NCI-H1417 (cell line): Measurements from ENCODE around the gene PPOX.
A peak's percentile ranks its signal among the peaks of the same experiment; 100 is the strongest.

Experiments
- DNase-seq, 3 experiments: peaks; one replicate each; lab custom pipeline; 2025; lab: John Stamatoyannopoulos, UW

Gene PPOX

GRCh38 chr1:161165742-161166668 is at the start of gene PPOX:
TSS of gene PPOX (plus strand) at chr1:161166426. CDS start at chr1:161166848, 422 bp downstream.
- peak; percentile 95 to 100 (median 99) for DNase-seq

GRCh38 chr1:161117759-161118581 is 48.3 kb upstream of the PPOX start, which contains the start of the genes NIT1 and PFDN2:
TSS of gene NIT1 (plus strand) at chr1:161118105. CDS start at chr1:161118177, 72 bp downstream.
TSS of gene PFDN2 (minus strand) at chr1:161118037. CDS start at chr1:161118026, 11 bp downstream.
- peak; percentile 85 to 94 (median 87) for DNase-seq

GRCh38 chr1:161119092-161119903 is 46.9 kb upstream of the PPOX start:
- DNase-seq, result no peak

GRCh38 chr1:161121042-161121650 is 45.1 kb upstream of the PPOX start:
- DNase-seq, result no peak

GRCh38 chr1:161121834-161122233 is 44.4 kb upstream of the PPOX start:
- DNase-seq, result no peak

GRCh38 chr1:161122967-161123366 is 43.3 kb upstream of the PPOX start:
- no peak for DNase-seq

GRCh38 chr1:161127649-161128048 is 38.6 kb upstream of the PPOX start:
- no peak for DNase-seq

GRCh38 chr1:161128591-161129420 is 37.4 kb upstream of the PPOX start:
- no peak for DNase-seq

GRCh38 chr1:161130266-161130665 is 36.0 kb upstream of the PPOX start:
- DNase-seq, result no peak

- DNase-seq, result peak in 1 of 3 experiments; percentile 46
These were observed 34.5 kb upstream of the PPOX start for GRCh38 chr1:161131523-161132409.

GRCh38 chr1:161132410-161133219 is 33.6 kb upstream of the PPOX start, which contains the start of gene DEDD:
TSS of gene DEDD (minus strand) at chr1:161132667. CDS start at chr1:161124462, 8,205 bp downstream.
- peak; percentile 95 to 99 (median 98) for DNase-seq

GRCh38 chr1:161133220-161133740 is 32.9 kb upstream of the PPOX start:
- DNase-seq, result peak in 2 of 3 experiments; percentile 58 to 77

- DNase-seq, result no peak
These were observed 28.3 kb upstream of the PPOX start for GRCh38 chr1:161137881-161138280.

- DNase-seq, result no peak
These were observed 27.8 kb upstream of the PPOX start for GRCh38 chr1:161138431-161138830.

GRCh38 chr1:161139766-161140165 is 26.5 kb upstream of the PPOX start:
- DNase-seq, result peak; percentile 25 to 63 (median 56)

- no peak for DNase-seq
These were observed 25.3 kb upstream of the PPOX start for GRCh38 chr1:161140755-161141400.

- DNase-seq, result no peak
These were observed 20.4 kb upstream of the PPOX start for GRCh38 chr1:161145832-161146231.
